Inferior parietal cortex (tissue), 1 donor: ENCODE measurements around the gene AP2A2.
"Not testable (repeated sequence)": the region's sequence is repeated elsewhere in the genome, so short reads cannot be mapped to it uniquely, and the experiment has no call there.

Experiments used
- DNase-seq: peaks from one replicate; pipeline ENCODE4 v3.0.0-alpha.2; 2016; ENCODE audit errors: extremely low spot score

AP2A2 gene

DNA sequence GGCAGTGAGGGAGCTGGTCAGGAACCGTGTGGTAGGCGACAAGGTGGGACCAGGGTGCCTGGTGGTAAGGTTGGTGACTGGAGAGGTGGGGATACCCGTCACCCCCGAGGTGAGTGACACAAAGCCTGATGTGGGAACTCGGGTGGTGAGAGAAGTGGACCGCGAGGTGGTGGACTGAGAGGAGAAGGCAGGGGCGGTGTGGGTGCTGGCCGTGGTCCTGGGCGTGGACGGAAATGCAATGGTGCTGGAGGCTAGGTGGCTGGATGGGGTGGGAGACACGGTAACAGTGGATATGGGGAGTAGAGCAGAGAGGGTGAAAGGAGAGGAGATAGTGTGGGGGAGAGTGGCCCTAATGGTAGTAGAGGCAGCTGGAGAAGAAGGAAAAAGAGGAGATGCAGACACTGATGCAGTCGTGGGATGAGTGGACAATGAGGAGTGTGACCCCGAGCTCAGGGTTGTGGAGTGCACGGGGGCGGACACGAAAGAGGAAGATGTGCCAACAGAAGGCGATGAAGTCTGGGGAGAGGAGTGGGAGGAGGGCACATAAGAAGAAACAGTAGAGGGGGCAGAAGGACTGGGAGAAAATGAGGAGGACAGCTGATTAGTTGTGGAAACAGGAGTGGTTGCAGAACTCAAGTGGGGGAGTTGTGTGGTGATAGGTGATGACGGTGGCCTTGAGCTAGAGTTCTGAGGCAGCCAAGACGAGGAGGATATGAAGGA lies 90.3 kb downstream of the AP2A2 start:
- no peak for DNase-seq

DNA sequence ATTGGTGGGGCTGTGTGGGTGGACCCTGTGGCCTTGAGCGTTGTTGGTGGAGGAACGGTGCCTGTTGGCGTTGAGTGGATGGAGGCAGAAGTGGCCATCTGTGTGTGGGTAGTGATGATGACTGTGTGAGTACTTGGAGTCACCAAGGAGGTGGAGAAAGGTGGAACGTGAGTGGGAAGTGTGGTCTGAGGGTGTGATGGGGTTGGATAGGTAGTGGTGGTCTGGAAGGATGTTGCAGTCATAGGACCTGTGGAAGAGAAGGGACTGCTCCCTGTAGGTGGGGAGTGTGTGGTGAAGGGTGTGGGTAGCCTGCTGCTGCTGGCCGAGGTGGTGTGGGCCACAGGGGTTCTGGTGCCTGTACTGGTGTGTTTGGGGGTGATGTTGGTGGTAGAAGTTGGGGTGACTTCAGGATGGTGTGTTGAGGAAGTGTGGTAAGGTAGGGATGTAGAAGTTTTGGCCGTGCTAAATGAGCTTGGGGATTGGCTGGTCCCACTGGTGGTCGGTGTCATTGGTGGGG lies 91.0 kb downstream of the AP2A2 start:
- not testable (repeated sequence) for DNase-seq

DNA sequence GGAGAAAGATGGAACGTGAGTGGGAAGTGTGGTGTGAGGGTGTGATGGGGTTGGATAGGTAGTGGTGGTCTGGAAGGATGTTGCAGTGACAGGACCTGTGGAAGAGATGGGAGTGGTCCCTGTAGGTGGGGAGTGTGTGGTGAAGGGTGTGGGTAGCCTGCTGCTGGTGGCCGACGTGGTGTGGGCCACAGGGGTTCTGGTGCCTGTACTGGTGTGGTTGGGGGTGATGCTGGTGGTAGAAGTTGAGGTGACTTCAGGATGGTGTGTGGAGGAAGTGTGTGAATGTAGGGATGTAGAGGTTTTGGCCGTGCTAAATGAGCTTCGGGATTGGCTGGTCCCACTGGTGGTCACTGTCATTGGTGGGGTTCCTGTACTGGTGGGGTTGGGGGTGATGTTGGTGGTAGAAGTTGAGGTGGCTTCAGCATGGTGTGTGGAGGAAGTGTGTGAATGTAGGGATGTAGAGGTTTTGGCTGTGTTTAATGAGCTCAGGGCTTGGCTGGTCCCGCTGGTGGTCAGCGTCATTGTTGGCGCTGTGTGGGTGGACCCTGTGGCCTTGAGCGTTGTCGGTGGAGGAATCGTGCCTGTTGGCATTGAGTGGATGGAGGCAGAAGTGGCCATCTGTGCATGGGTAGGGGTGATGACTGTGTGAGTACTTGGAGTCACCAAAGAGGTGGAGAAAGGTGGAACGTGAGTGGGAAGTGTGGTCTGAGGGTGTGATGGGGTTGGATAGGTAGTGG lies 91.8 kb downstream of the AP2A2 start:
- no peak for DNase-seq

DNA sequence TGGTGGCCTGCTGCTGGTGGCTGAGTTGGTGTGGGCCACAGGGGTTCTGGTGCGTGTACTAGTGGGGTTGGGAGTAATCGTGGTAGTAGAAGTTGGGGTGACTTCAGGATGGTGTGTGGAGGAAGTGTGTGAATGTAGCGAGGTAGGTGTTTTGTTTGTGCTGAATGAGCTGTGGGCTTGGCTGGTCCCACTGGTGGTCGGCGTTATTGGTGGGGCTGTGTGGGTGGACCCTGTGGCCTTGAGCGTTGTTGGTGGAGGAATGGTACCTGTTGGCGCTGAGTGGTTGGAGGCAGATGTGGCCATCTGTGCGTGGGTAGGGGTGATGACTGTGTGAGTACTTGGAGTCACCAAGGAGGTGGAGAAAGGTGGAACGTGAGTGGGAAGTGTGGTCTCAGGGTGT lies 92.4 kb downstream of the AP2A2 start:
- no peak for DNase-seq

DNA sequence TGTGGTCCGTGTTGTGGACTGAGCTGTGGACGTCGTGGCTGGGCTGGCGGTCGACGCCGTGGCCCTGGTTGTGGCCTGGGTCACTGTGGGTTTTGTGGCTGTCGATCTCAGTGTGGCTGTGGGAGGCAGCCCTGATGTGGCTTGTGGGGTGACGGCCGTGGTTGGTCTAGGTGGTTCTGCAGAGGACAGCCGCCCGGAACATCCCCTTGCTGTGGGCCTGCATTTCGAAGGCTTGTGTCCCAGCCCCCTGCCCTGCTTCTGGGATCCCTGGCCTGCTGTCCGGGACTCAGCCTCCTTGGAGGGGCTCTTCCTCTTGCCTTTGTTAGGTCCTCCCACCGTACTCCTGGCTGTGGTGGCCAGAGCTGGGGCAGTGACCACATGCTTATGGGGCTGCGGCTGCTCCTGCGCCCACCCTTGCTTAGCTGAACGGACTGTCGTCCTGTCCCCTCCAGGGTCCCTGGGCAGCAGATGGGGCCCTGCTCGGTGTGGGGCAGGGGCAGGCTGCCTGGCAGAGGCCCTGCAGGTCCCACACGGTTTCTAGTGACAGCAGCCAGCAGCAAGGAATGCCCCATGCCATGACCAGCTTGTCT lies 93.7 kb downstream of the AP2A2 start:
- DNase-seq: no peak

DNA sequence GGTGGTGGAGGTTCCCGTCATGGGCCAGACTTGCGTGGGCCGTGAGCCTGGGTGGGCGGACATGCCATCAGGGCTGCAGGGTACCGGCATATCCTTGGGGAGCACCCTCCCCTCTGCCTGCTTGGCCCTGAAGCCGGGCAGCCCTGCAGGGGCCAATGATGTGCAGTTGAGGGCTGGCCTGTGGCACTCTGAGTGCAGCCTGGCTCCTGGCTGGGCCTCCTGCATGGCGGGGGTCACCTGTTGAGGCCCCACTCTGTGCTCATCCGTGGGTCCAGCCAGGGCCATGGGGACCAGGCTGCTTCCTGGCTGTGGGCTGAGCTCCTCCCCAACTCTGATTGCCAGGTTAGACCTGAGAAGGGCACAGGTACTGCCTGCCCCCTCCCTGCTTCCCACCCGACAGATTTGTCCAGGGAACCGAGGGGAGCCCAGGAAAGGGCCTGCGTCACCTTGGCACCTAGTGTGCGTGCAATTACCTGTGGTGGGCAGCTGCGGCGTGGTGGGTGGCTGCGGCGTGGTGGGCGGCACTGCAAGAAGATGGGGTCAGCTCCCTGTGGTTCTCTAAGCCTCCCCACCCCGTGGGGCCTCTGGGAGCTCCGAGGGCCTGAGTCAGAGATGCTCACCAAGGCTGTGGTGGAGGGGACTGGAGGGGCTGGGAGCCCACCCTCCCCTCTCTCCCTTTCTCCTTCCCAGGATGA lies 94.7 kb downstream of the AP2A2 start:
- no peak for DNase-seq

DNA sequence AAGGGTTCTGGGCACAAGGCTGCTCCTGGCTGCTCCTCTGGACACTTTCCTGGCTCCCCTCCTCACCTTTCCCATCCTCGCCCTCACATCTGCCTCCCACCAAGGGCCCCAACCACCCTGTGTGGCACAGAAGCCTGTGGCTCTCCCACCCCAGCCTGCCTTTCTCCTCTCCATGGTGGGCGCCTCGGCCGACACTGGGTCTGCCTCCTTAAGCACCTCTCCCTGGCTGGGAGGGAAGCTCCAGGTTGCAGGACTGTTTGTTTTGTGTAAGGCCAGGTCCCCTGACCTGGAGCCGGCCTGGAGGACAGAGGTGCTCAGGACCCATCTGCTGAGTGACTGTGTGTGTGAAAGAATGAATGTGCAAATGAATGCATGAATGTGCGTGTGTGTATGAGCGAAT lies 96.7 kb downstream of the AP2A2 start:
- no peak for DNase-seq

DNA sequence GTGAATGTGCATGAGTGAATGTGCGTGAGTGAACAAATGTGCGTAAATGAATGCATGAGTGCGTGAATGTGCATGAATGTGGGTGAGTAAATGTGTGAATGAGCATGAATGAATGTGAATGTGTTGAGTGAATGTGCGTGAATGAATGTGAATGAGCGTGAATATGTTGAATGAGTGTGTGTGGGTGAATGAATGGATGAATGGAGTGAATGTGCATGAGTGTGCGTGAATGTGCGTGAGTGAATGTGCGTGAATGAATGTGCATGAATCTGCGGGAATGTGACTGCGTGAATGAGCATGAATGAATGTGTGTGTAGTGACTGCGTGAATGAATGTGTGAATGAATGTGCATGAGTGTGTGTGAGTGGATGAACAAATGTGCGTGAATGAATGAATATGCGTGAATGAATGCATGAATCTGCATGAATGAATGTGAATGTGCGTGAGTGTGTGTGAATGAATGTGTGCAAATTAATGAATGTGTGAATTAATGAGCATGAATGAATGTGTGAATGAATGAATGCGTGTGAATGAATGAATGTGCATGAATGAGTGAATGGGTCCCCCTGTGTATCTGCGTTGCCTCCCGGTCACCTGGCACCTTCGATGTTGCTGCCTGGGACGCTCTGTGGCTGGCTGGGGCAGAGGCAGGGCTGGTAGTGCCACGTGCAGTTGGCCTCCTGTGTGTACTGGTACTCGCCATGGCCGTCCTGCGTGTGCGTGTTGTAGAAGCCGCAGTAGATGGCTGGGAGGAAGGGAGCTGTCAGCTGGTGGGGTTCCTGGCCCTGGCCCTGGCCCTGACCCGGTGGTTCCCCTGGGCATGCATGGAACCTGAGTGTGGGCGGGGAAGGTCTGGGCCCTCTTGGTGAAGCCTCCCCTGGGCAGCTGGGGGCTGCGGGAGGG lies 97.5 kb downstream of the AP2A2 start:
- no peak for DNase-seq

DNA sequence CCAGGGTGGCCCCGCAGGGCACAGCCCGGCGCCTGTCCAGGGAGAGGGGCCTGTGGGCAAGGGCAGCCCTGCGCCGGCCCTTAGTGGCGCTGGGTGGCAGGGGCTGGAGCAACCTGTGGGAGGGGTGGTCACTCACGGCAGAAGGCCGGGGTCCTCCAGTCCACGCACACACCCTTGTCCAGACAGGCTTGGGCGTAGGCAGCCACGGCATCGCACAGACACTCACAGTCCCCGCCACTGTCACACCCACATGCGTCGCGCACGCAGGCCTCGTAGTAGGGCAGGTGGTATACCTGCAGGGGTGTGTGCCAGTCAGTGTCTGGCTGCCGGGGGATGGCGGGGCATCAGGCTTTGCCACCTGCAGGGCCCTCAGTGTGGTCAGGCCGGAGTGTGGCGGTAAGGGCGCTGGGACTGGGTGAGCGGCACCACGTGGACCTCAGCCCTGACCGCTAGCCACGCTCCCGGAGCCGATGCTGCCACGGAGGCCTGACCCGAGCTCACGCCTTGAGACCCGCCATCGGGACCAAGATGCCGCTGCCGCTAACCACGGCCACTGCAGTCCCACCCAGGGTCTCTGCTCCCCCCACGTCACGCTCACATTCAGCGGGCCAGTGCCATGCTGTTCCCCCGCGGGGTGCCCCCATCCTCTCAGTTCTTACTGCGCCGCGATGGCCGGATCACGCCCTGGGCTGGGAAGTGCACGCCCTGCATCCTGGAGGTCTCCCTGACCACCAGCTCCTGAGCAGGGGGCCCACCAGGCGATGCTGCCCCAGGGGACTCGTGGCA lies 98.3 kb downstream of the AP2A2 start:
- DNase-seq: no peak

DNA sequence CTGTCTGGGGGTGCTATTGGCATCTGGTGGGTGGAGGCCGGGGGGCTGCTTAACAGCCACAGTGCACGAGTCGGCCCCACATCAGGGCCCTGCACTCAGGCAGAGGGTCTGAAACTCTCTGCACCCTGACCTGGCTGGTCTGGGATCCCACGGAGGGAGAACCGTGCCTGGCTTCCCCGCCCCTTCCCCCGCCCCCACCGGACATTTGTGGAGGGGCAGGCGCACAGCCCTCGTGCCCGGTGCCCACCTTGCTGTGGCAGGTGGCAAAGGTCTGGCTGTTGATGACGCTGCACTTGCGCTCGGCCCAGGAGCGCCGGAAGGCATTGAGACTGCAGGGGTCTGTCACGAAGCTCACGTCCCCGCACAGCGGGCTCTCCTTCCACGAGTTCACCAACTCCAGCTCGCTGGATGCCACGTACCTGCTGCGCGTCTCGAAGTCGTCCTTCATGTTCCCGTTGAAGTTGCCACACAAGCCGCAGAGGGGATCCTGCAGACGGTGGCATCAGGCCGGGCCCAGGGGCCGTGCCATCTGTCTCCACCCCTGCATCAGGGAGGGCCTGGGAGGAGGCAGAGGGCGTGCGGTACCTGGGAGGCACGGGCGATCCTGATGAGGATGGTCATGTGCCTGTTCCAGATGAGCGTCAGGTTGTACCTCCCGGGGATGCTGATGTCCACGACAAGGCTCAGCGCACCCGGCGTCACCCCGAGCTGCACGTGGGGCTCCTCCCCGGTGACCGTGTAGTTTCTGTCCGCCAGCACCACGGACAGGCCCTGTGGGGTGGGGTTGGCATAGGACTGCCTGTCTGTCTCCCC lies 99.1 kb downstream of the AP2A2 start:
- no peak for DNase-seq

DNA sequence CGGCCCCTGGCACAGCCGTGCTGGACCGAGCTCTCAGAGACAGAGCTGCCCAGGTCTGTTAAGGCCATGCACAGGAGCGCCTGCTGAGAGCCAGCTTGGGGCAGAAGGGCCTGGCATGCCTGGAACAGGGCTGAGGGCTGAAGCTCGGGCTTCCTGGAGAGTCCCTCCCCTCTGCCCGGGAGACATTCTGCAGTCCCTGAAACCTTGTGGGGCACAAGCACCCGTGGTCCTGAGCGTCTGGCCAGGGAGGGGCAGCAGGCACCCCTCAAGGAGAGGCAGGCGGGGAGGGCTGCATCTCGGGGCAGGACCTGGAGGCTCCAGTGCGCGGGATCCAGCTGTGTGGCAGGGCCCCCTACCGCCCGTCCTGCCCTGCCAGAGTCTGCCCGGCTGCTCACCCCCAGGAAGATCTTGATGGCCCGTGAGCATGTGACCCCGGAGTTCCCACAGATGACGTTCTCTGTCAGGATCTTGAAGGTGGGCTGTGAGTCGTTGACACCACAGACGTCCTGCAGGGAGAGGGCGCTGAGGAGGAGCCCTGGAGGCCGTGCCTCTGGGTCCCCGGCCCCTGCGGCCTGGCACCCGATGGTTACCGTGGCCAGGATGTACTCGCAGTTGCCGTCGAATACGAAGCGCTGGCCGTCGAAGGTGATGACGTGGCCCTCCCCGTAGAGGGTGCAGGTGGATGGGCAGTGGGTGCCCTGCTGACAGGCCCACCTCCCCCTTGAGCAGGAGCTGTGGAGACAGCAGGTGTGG lies 99.9 kb downstream of the AP2A2 start:
- DNase-seq: no peak

DNA sequence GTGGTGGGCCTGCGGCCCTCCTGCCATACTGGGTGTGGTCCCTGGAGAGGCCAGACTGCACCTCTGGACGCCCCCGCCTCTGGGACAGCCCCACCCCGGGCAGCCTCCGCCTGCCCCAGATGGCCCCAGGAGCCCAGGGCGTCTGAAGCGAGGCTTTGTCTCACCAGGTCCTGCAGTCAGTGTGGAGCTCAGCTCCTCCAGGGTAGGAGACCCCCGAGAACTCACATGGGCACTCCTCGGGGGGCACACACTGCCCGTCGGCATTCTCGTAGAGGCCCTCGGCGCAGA lies 100.4 kb downstream of the AP2A2 start:
- DNase-seq: no peak

DNA sequence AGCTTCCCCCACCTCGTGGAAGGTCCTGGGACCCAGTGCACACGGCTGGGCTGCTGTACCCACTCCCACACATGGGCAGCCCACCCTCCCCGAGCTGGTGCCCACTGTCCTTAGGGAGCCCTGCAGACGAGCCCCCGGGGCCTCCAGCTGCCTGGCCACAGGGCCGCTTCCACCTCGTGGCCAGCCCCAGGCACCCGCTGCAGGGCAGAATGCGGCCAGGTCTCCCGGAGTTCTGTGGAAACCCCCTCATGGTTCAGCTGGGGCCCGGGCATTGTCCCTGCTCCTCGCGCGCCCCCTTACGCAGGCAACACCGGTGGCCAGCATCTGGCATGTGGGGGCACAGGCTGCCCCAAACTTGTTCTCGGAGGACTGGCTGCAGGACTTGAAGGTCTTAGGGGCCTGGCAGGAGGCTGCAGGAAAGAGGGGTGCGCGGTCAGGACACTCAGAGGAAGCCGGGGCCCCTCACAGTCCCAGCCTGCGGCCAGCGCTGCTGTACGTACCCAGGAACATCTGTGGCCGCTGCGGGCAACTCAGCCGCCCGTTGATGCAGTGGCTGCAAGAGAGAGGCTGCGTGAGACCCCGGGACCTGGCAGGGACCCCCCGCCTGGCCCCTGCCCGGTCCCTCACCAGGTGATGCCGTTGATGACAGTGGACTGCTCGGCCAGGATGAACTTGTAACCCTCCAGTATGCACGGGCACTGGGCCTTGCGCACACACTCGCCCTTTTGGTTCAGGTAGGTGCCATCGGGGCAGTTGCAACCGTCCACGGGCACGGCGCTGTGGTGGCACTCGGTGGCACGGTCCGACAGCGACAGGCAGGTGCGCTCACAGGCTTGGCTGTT lies 101.2 kb downstream of the AP2A2 start:
- no peak for DNase-seq

DNA sequence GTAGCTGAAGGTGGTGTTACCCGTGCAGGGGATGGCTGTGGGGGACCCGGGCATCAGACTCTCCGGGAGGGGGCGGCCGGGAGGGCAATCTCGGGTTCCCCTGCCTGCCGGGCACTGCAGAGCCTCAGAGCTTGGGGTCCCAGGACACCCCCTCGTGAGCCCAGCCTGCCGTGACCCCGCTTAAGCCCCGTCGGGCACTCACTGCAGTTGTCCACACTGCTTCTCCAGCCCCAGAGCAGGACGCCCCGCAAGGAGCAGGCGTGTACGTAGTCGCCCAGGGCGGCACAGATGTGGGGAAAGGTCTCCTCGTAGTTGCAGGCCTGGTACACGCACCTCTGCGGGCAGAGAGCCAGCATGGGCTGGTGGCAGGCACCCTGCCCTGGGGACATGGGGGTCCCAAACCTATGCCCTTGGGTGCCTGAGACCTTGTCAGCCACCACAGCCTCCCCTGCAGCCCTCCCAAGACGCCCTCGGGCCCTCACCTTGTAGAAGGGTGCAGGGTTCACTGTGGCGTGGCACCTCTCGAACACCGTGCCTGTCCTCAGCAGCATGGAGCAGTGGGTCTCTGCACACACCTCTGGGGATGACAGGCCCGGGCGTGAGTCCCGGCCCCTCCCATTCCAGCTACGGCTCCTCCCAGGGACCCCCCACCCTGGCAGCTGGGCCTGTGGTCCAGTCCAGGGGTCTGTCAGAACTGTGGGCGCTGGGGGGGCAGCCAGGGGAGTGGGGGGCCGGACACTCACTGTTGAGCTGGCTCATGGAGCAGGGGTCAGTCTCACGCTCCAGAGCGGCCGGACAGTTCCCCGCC lies 102.0 kb downstream of the AP2A2 start:
- DNase-seq: no peak

DNA sequence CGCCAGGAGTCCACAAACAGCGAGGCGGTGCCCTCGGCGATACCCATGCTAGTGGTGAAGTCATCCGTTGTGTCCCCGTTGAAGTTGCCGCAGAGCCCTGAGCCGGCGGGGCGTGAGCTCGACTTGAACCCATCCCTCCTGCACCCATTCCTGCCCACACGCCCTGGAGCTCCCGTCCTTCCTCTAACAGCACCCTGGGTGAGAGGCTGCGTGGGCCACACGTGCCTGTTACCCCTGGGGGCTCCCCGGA lies 102.5 kb downstream of the AP2A2 start:
- DNase-seq: no peak

DNA sequence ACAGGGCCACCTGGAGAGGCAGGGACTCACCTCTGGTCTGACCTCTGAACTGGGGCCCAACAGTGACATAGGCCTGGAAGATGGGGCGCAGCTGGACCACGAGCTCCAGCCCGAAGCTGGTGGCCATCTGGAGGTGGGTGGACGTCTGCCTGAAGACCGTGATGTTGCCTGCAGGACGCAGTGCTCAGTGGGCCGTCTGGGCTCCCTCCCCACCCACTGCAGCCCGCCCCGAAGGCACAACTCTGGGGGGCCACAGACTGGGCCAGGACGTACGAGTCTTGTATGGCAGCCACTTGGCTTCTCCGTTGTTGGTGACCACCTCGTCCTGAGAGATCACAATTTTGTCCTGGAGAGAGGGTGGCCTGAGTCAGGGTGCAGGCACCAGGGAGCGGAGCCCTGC lies 102.9 kb downstream of the AP2A2 start:
- no peak for DNase-seq

DNA sequence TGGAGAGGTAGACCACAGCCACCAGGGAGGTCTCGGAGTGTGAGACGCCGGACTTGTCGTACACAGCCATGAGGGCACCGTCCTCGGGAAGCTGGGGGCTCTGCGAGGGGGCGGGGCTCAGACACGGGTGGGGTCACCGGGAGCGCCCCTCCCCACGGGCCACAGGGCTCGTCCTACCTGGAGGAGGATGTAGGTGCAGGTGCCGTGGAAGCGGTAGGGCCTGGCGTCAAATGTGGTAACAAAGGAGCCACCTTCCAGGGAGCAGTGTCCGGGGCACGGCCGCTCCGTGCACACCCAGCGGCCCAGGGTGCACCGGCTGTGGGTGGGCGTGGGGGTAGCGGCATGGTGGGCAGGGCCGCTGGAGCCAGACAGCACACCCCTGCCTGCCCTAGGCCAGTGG lies 103.4 kb downstream of the AP2A2 start:
- DNase-seq: no peak

DNA sequence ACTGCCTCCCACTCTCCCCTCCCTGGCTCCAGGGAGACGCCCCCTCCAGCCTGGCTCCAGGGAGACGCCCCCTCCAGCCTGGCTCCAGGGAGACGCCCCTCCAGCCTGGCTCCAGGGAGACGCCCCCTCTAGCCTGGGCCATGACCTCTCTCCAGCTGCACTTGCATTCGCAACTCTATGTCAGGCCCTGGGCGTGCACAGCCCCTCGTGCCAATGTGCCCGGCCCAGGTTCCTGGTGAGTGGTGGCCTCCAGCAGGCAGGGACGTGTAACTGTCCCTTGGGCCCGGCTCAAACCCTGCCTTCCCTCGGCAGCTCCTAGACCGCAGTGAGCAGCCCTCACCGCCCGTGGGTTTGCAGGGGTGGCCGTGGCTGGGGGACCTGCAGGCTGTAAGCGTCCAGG lies 104.0 kb downstream of the AP2A2 start:
- DNase-seq: no peak
